SK-N-SH (cell line): ENCODE data around the gene PTPN4. TPM values are rescaled to one million over a fixed set of nuclear protein-coding genes. Genes with fewer than 3 reads are reported as not detected.

Experiments used
- CTCF ChIA-PET: fragments of 300-600, 350-600 bp; formaldehyde crosslinking; extraction: SDS; loops from one replicate; lab custom pipeline; 2021; lab: Yijun Ruan, JAX
- POLR2A ChIA-PET: fragments of 350-600 bp; sonication (Branson Sonifier 250); formaldehyde crosslinking; extraction: SDS; loops from one replicate; lab custom pipeline; 2020; ENCODE audit warnings: antibody characterized with exemption, inconsistent platforms; lab: Yijun Ruan, JAX
- DNase-seq: peaks from one replicate; pipeline ENCODE4 v3.0.0; 2012
- H2AFZ ChIP-seq: fragments of 200-600 bp; sonication (generic); 2 replicates; pipeline ENCODE4 v1.8.1; 2016; ENCODE audit warnings: antibody characterized with exemption, mild to moderate bottlenecking, low read depth
- H3F3A ChIP-seq: fragments of 200-600 bp; sonication (generic); replicated peaks from 2 replicates; pipeline ENCODE3; 2016; ENCODE audit warnings: antibody characterized with exemption, mild to moderate bottlenecking; ENCODE audit not compliant: insufficient read depth
- H3K27ac ChIP-seq, 2 experiments: fragments of 200-500 bp in 1 of 2; fragments of 200-600 bp in 1 of 2; sonication (Bioruptor generic) in 1 of 2; sonication (generic), shearing (Covaris generic) in 1 of 2; 2 replicates each; pipeline versions ENCODE4 v1.5.1 to v1.6.1; 2014 to 2016; ENCODE audit warnings: low read depth in 2 of 2, inconsistent platforms in 1 of 2, low read length in 1 of 2, mild to moderate bottlenecking in 1 of 2, mixed read lengths in 1 of 2
- H3K27me3 ChIP-seq: fragments of 200-600 bp; sonication (generic), shearing (Covaris generic); 2 replicates; pipeline ENCODE4 v1.6.1; 2016; ENCODE audit warnings: mixed run types; ENCODE audit not compliant: insufficient read depth
- H3K36me3 ChIP-seq, 2 experiments: fragments of 200-500 bp in 1 of 2; fragments of 200-600 bp in 1 of 2; sonication (Bioruptor generic) in 1 of 2; sonication (generic) in 1 of 2; replicated peaks in 1 of 2; 2 replicates each; pipeline versions ENCODE3 to v1.5.1; 2014 to 2016; ENCODE audit warnings: low read length in 1 of 2, mild to moderate bottlenecking in 1 of 2; ENCODE audit not compliant: insufficient read depth in 2 of 2, control insufficient read depth in 1 of 2
- H3K4me1 ChIP-seq, 2 experiments: fragments of 200-500 bp in 1 of 2; fragments of 200-600 bp in 1 of 2; sonication (Bioruptor generic) in 1 of 2; sonication (generic), shearing (Covaris generic) in 1 of 2; 2 replicates each; pipeline versions ENCODE4 v1.5.1 to v1.6.1; 2014 to 2016; ENCODE audit warnings: low read depth in 1 of 2, low read length in 1 of 2, mixed run types in 1 of 2; ENCODE audit not compliant: insufficient read depth in 2 of 2, control insufficient read depth in 1 of 2
- H3K4me2 ChIP-seq: fragments of 200-600 bp; sonication (generic), shearing (Covaris generic); 2 replicates; pipeline ENCODE4 v1.6.1; 2017; ENCODE audit warnings: mixed run types
- H3K4me3 ChIP-seq, 2 experiments: fragments of 200-500 bp in 1 of 2; fragments of 200-600 bp in 1 of 2; sonication (Bioruptor generic) in 1 of 2; sonication (generic), shearing (Covaris generic) in 1 of 2; 2 replicates each; pipeline versions ENCODE4 v1.5.1 to v1.8.1; 2014 to 2016; ENCODE audit warnings: low read depth in 2 of 2, inconsistent platforms in 1 of 2, low read length in 1 of 2, mild to moderate bottlenecking in 1 of 2, mixed read lengths in 1 of 2, moderate library complexity in 1 of 2
- H3K79me2 ChIP-seq: fragments of 200-600 bp; sonication (generic); 2 replicates; pipeline ENCODE4 v1.8.1; 2017; ENCODE audit warnings: mild to moderate bottlenecking; ENCODE audit not compliant: insufficient read depth
- H3K9ac ChIP-seq: fragments of 200-600 bp; sonication (generic); 2 replicates; pipeline ENCODE4 v1.6.1; 2017; ENCODE audit warnings: mixed run types
- H3K9me2 ChIP-seq: fragments of 200-600 bp; sonication (generic); 2 replicates; pipeline ENCODE4 v1.6.1; 2017; ENCODE audit warnings: mixed run types
- H3K9me3 ChIP-seq: fragments of 200-600 bp; sonication (generic); 2 replicates; pipeline ENCODE4 v1.6.1; 2017; ENCODE audit warnings: mixed run types, mild to moderate bottlenecking, moderate library complexity
- H4K20me1 ChIP-seq: fragments of 200-600 bp; sonication (generic); 2 replicates; pipeline ENCODE4 v1.6.1; 2017; ENCODE audit warnings: mild to moderate bottlenecking, mixed run types; ENCODE audit not compliant: insufficient read depth
- CHD2 ChIP-seq: fragments of 150-350 bp; IDR thresholded peaks from 2 replicates; pipeline ENCODE4 v1.6.1; 2018; ENCODE audit warnings: low read length; ENCODE audit not compliant: partially characterized antibody
- EP300 ChIP-seq, 2 experiments: IDR thresholded peaks; 2 replicates each; pipeline versions ENCODE4 v1.4.0 to v1.6.1; 2012; ENCODE audit warnings: borderline replicate concordance in 1 of 2, low read depth in 1 of 2, low read length in 1 of 2
- FOSL2 ChIP-seq: IDR thresholded peaks from 2 replicates; pipeline ENCODE4 v1.4.0; 2012; ENCODE audit warnings: low read depth, mild to moderate bottlenecking, moderate library complexity, borderline replicate concordance
- FOXJ3 ChIP-seq: sonication (generic); formaldehyde crosslinking; IDR thresholded peaks from 2 replicates; pipeline ENCODE4 v1.5.1; 2020; ENCODE audit warnings: mild to moderate bottlenecking, missing genetic modification reagents
- FOXM1 ChIP-seq: IDR thresholded peaks from 2 replicates; pipeline ENCODE4 v1.4.0; 2012; ENCODE audit warnings: low read depth, mild to moderate bottlenecking
- GATA2 ChIP-seq: sonication (generic); formaldehyde crosslinking; IDR thresholded peaks from 2 replicates; pipeline ENCODE4 v1.5.0; 2020; ENCODE audit warnings: mild to moderate bottlenecking, missing genetic modification reagents
- IRF3 ChIP-seq: fragments of 150-350 bp; IDR thresholded peaks from 2 replicates; pipeline ENCODE4 v1.6.1; 2016; ENCODE audit warnings: mild to moderate bottlenecking, low read depth, low read length
- MEF2A ChIP-seq: IDR thresholded peaks from 2 replicates; pipeline ENCODE4 v1.4.0; 2012; ENCODE audit warnings: low read depth, borderline replicate concordance
- MXI1 ChIP-seq: IDR thresholded peaks from 2 replicates; pipeline ENCODE4 v1.6.1; 2012; ENCODE audit warnings: mild to moderate bottlenecking, low read depth, low read length, improper control_type of control experiment
- NFIC ChIP-seq: IDR thresholded peaks from 2 replicates; pipeline ENCODE4 v1.4.0; 2012; ENCODE audit warnings: borderline replicate concordance
- NRF1 ChIP-seq: IDR thresholded peaks from 2 replicates; pipeline ENCODE4 v1.6.1; 2012; ENCODE audit warnings: low read depth, mild to moderate bottlenecking, low read length
- RAD21 ChIP-seq: IDR thresholded peaks from 2 replicates; pipeline ENCODE4 v1.6.1; 2012; ENCODE audit warnings: mild to moderate bottlenecking, low read length
- SMC3 ChIP-seq: IDR thresholded peaks from 2 replicates; pipeline ENCODE4 v1.6.1; 2012; ENCODE audit warnings: low read depth, low read length, improper control_type of control experiment
- TAF1 ChIP-seq: IDR thresholded peaks from 2 replicates; pipeline ENCODE4 v1.6.1; 2012; ENCODE audit warnings: low read depth, mild to moderate bottlenecking, low read length, moderate library complexity, borderline replicate concordance
- USF1 ChIP-seq: IDR thresholded peaks from 2 replicates; pipeline ENCODE4 v1.4.0; 2012; ENCODE audit warnings: low read depth, borderline replicate concordance
- USF2 ChIP-seq: fragments of 150-350 bp; IDR thresholded peaks from 2 replicates; pipeline ENCODE4 v1.6.1; 2017; ENCODE audit warnings: antibody characterized with exemption, low read length, low read depth, borderline replicate concordance
- YY1 ChIP-seq: IDR thresholded peaks from 2 replicates; pipeline ENCODE4 v1.4.0; 2012; ENCODE audit warnings: low read depth, mild to moderate bottlenecking
- WGBS: methylation state at CpG from one replicate; pipeline ENCODE4 v1.1.6; 2017; ENCODE audit warnings: low lambda C conversion rate; 5-methylcytosine and 5-hydroxymethylcytosine counted together
- polyA plus RNA-seq, 3 experiments: library from polyadenylated mRNA; depleted of rRNA; stranded (reverse); fragments of >200 nt; gene quantifications; 2 replicates each; pipeline ENCODE4 v1.2.3, GENCODE V29; 2012

PTPN4 gene
- polyA plus RNA-seq, 1 of the 3 experiments (the other 2 are of a cell fraction): 6.2 TPM

GRCh38 chr2:119879502-119879901 is 119.8 kb downstream of the PTPN4 start:
- CTCF ChIA-PET: interaction anchor here (1.0 to 1.3 kb wide), 2 partner anchors 15 to 295 kb away, joined by 3 to 4 read pairs; no protein-coding TSS in a partner anchor
- no peak for TF ChIP-seq FOXM1
- TF ChIP-seq YY1: no peak
- TF ChIP-seq TAF1: no peak
- TF ChIP-seq FOSL2: no peak
- TF ChIP-seq RAD21: no peak
- TF ChIP-seq EP300 (IDR thresholded peaks at IDR 0.05; ENCODE audit: borderline replicate concordance in 1 of 2, low read depth in 1 of 2, low read length in 1 of 2): no peak
- no peak for TF ChIP-seq CHD2
- no peak for TF ChIP-seq NFIC
- TF ChIP-seq IRF3: no peak
- TF ChIP-seq SMC3: no peak
- no peak for TF ChIP-seq FOXJ3 (CRISPR knock-in tag)
- TF ChIP-seq MXI1: no peak
- no peak for TF ChIP-seq GATA2
- TF ChIP-seq USF1: no peak
- TF ChIP-seq, all 33 proteins: peak for 0
- no peak overlapping the region for H3K4me3 ChIP-seq

GRCh38 chr2:119888680-119889079 is 129.0 kb downstream of the PTPN4 start:
- WGBS: 88% methylated on average over 2 of the region's 2 CpGs
- no peak overlapping the region for H3K9ac ChIP-seq
- H3K9me2 ChIP-seq: no peaks in the 10 kb centered on the region
- ChIA-PET CTCF (no interaction called here), POLR2A (no interaction called here)
- H3K36me3 ChIP-seq: peaks cover 12 to 32% of the 10 kb centered on the region in 2 experiments
- H3K4me3 ChIP-seq: no peak overlapping the region
- no peaks in the 10 kb centered on the region for H4K20me1 ChIP-seq
- peaks cover 10% of the 10 kb centered on the region; the same call in 1 of the 2 replicates for H3K9me3 ChIP-seq
- no peaks in the 10 kb centered on the region for H3K79me2 ChIP-seq
- H3F3A ChIP-seq: peaks cover 7% of the 10 kb centered on the region
- no peak overlapping the region for H3K27ac ChIP-seq
- TF ChIP-seq NRF1 (no peak), USF2 (no peak), MEF2A (no peak)
- no peak overlapping the region for H2AFZ ChIP-seq
- no peak overlapping the region for H3K4me2 ChIP-seq
- no peaks in the 10 kb centered on the region for H3K27me3 ChIP-seq
- no peak for DNase-seq
- H3K4me1 ChIP-seq: no peaks in the 10 kb centered on the region; a peak in 2 of 4 replicates

More at GRCh38 chr2:119879502-119879901, 119.8 kb downstream of the PTPN4 start:
- H3F3A ChIP-seq: no peaks in the 10 kb centered on the region
- H3K27me3 ChIP-seq: no peaks in the 10 kb centered on the region
- no peaks in the 10 kb centered on the region; a peak in 1 of 4 replicates for H3K4me1 ChIP-seq
- no peaks in the 10 kb centered on the region for H3K9me2 ChIP-seq
- H3K9ac ChIP-seq: no peak overlapping the region
- no peaks in the 10 kb centered on the region for H4K20me1 ChIP-seq
- no peaks in the 10 kb centered on the region for H3K9me3 ChIP-seq
- no peaks in the 10 kb centered on the region for H3K79me2 ChIP-seq
- no peak overlapping the region for H2AFZ ChIP-seq
- no peak overlapping the region for H3K27ac ChIP-seq
- DNase-seq: no peak
- POLR2A ChIA-PET: no interaction called here
- no peak overlapping the region for H3K4me2 ChIP-seq
- H3K36me3 ChIP-seq: peaks cover 4 to 6% of the 10 kb centered on the region in 2 experiments
